Measurements from ENCODE around the gene TSSK3. TPM values are rescaled to one million over a fixed set of nuclear protein-coding genes. Genes with fewer than 3 reads are reported as not detected.

TSSK3 gene
- total and polyA plus RNA-seq, 9 of the 15 experiments (the other 6 are each of a cell fraction or from before 2014, with no cell fraction given): 0.27 to 2.8 (median 1.9) TPM

DNA sequence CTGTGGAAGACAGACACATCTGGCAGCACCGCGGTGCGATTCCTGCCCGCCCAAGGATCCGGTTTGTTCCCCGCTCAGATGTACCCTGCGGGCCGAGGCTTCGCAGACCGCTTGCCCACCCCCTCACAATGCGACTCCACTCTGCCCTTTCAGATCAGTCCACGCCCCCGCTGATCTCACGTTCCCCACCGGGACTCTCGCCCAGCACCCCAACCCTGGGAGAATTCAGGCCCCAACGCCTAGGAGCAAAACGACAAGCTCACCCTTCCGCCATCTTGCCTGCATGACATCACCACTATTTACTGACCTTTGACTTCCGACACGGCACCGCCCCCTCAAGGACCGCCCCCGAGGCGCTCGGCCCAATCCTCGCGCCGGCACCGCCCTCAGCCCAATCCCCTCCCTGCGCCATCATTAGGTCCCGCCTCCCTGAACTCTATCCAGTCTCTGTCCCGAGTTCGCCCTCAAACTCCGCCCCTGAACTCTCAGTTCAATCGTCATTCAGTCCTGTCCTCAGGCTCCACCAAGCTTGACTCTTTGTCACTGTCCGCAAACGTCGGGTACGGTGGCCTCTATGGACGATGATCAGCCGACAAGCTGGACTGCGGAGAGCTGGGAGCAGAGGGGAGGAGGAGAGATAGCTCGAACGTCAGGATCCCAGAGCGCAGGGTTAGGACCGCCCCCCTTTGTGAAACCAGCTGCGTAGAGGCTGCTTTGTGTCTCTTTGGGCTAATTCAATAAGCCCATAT, 32.0 kb downstream of the TSSK3 start, which contains the start of gene BSDC1:
BSDC1 (minus strand) TSS at position 301 of the 749 bp plus-strand sequence; CDS start at position 274, 27 bp downstream.
- H2AFZ ChIP-seq (ENCODE audit: low read depth, low read length): peak within 1 kb of the TSS; percentile 91
- peak within 1 kb of the TSS; percentile 94 to 99 for H3K9ac ChIP-seq (ENCODE audit: insufficient read depth in 1 of 2, low read depth in 2 of 2, low read length in 2 of 2)
- H3K4me2 ChIP-seq (ENCODE audit: insufficient read depth, low read length): peak within 1 kb of the TSS; percentile 93
- WGBS (ENCODE audit: insufficient coverage, low coverage, missing lambda C conversion rate): under 1% methylated on average over 48 of the region's 48 CpGs
- no peaks in the 10 kb centered on the region; the same call in 1 of the 2 replicates for H3K9me3 ChIP-seq (replicated peaks; ENCODE audit: control insufficient read depth, insufficient read depth, low read depth, low read length)
- ChIA-PET CTCF (ENCODE audit: low intra/inter-chr PET ratio) (no interaction called here), POLR2A (interaction anchor here (0.6 to 7.0 kb wide), 18 partner anchors 8 to 604 kb away, joined by 3 to 47 read pairs (median 4); partner anchors contain the start of genes FAM229A, HDAC1, MARCKSL1 and TSSK3)
- in situ Hi-C loops (cut with MboI): no loop called here
- peaks cover 44 to 48% of the 10 kb centered on the region in 2 experiments for H3K4me1 ChIP-seq (replicated peaks in 1 of 2; ENCODE audit: control insufficient read depth in 2 of 2, insufficient read depth in 2 of 2, low read length in 2 of 2)
- peak within 1 kb of the TSS; percentile 68 for H3K4me3 ChIP-seq
- ATAC-seq: peak; percentile 91
- H3K79me2 ChIP-seq (ENCODE audit: control insufficient read depth, insufficient read depth, low read length): peaks cover 57% of the 10 kb centered on the region
- peak; percentile 98 to 100 (median 98) for DNase-seq (ENCODE audit: extremely low read depth in 1 of 4, low spot score in 3 of 4)
- intact Hi-C loops (cut with micrococcal nuclease): loop anchor here (5.0 kb wide), 2 partner anchors 57 to 423 kb away; partner anchors contain the start of genes MARCKSL1, S100PBP and YARS1
- peaks cover 8% of the 10 kb centered on the region; the same call in 1 of the 2 replicates for H4K20me1 ChIP-seq (replicated peaks; ENCODE audit: control insufficient read depth, insufficient read depth, low read length)
- BruUV-seq (replicated peaks): no TSS peak
- H3K9me1 ChIP-seq (ENCODE audit: control insufficient read depth, insufficient read depth, low read length): peaks cover 9% of the 10 kb centered on the region
- FAIRE-seq: peak; percentile 99
- peak within 1 kb of the TSS; percentile 95 for H3K27ac ChIP-seq (ENCODE audit: extremely low read depth, low read depth, low read length)
- H3K36me3 ChIP-seq (ENCODE audit: control insufficient read depth, insufficient read depth, low read length): peaks cover 34% of the 10 kb centered on the region
- no peaks in the 10 kb centered on the region for H3K27me3 ChIP-seq (ENCODE audit: control insufficient read depth in 2 of 2, insufficient read depth in 2 of 2, low read length in 2 of 2)
- TF ChIP-seq ZNF197 (CRISPR knock-in tag; IDR thresholded peaks at IDR 0.05; ENCODE audit: low read depth): no peak
- TF ChIP-seq ZNF644 (tag; IDR thresholded peaks at IDR 0.05; ENCODE audit: low read depth): peak; percentile 36; the same call in 1 of the 2 replicates
- TF ChIP-seq, protein P1, sequence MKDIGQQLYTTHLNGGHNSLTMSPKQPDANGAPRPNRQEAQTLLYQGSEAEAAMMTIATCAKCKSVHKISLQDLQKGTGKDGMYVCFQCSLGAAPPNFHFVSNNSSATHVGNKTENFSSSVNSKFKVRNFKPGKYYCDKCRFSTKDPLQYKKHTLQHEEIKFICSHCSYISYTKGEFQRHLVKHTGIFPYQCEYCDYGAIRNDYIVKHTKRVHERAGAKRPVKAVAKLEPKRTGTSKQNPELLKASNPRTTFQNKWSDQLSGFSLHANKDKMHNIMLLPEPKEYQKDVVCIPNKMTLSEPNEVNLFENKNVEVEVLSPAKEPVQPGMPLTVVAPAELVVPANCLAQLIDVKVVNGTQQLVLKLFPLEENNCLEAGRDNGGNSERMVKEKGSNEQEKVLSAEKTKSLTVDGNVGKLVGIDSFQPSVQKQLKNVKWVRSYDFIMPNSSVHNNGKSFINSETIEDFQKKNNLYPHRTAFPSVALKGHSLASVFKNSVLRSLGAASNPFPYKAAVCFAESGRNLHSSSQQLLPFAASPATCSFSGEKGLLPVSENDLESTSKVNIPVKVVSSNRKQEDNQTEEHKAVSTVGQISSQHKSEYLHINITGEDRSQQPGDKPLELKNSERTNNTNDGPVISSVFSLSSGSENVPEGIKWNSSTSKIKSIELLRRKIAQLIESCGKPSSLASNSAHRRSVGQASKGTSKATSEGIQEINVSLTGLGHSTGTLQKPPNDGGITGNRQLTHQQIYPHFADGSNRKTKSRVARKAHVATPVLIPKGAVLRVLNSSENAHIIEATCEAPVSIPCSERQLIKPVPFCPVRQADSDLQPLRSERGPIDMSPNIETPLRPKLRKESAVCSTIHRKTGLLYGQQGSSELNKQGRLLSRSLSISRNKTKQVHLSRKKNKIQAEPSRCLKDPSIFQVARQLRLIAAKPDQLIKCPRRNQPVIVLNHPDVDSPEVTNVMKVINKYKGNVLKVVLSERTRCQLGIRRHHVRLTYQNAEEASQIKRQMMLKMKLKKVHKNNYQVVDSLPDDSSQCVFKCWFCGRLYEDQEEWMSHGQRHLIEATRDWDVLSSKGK (CRISPR knock-in tag; IDR thresholded peaks at IDR 0.05): no peak
- TF ChIP-seq, protein P2, sequence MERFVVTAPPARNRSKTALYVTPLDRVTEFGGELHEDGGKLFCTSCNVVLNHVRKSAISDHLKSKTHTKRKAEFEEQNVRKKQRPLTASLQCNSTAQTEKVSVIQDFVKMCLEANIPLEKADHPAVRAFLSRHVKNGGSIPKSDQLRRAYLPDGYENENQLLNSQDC (CRISPR knock-in tag; IDR thresholded peaks at IDR 0.05): no peak
- TF ChIP-seq SRSF1 (IDR thresholded peaks at IDR 0.05; ENCODE audit: low read depth, low read length): no peak
- TF ChIP-seq HDAC8 (tag; IDR thresholded peaks at IDR 0.05): no peak
- TF ChIP-seq POLR2A (conservative IDR thresholded peaks at IDR 0.05): peak; percentile 94
- no peak for TF ChIP-seq NFXL1 (CRISPR knock-in tag; IDR thresholded peaks at IDR 0.05)
- peak; percentile 86 for TF ChIP-seq RBFOX2 (IDR thresholded peaks at IDR 0.05; ENCODE audit: low read depth, low read length)
